ENCODE results near the gene NUP58. TPM values are rescaled to one million over a fixed set of nuclear protein-coding genes. Genes with fewer than 3 reads are reported as not detected.

The NUP58 gene
- total and polyA plus RNA-seq, 10 of the 15 experiments (the other 5 are each of a cell fraction or from before 2014, with no cell fraction given), result 12.1 to 78.0 (median 48.9) TPM

- H3K79me2 ChIP-seq (ENCODE audit: control insufficient read depth, insufficient read depth, low read length), result no peaks in the 10 kb centered on the region
- H3K9me3 ChIP-seq (replicated peaks; ENCODE audit: control insufficient read depth, insufficient read depth, low read length), result no peaks in the 10 kb centered on the region
- no peak overlapping the region for H3K4me3 ChIP-seq
- POLR2A ChIA-PET, result interaction anchor here (0.6 kb wide), 1 partner anchor 295 kb away, joined by 3 read pairs; no protein-coding TSS in a partner anchor
- H4K20me1 ChIP-seq (ENCODE audit: control insufficient read depth, insufficient read depth), result no peaks in the 10 kb centered on the region
- CTCF ChIA-PET, result no interaction called here
- no peak for ATAC-seq
- intact Hi-C loops (cut with micrococcal nuclease; ENCODE audit: unreplicated experiment) (no loop called here), in situ Hi-C loops (cut with MboI) (no loop called here)
- DNase-seq (ENCODE audit: low read depth, low spot score), result no peak
- no peak overlapping the region for H3K4me2 ChIP-seq (ENCODE audit: control insufficient read depth, insufficient read depth)
- RAD21 ChIA-PET (ENCODE audit: unreplicated experiment), result no interaction called here
- no peak overlapping the region for H3K9ac ChIP-seq (ENCODE audit: control insufficient read depth, insufficient read depth, low read length)
- FAIRE-seq, result no peak
- H3K27ac ChIP-seq (ENCODE audit: control insufficient read depth, insufficient read depth), result no peak overlapping the region
- no peaks in the 10 kb centered on the region for H3K4me1 ChIP-seq (ENCODE audit: control insufficient read depth, insufficient read depth, low read length)
- H3K36me3 ChIP-seq (ENCODE audit: control insufficient read depth in 2 of 2, insufficient read depth in 2 of 2, low read length in 1 of 2), result no peaks in the 10 kb centered on the region
- WGBS (ENCODE audit: insufficient coverage, insufficient replicate concordance, low lambda C conversion rate, missing lambda C conversion rate), result 55% methylated on average over 4 of the region's 4 CpGs
- SMC1A ChIA-PET (ENCODE audit: uncharacterized antibody, unreplicated experiment), result no interaction called here
- no peak overlapping the region for H2AFZ ChIP-seq (ENCODE audit: control insufficient read depth, low read depth, low read length)
- H3K27me3 ChIP-seq (replicated peaks in 1 of 2; ENCODE audit: control insufficient read depth in 2 of 2, insufficient read depth in 2 of 2, low read length in 1 of 2), result peaks cover 0 to 2% of the 10 kb centered on the region in 2 experiments; a peak in 1 of 4 replicates
- BruUV-seq (replicated peaks), result no TSS peak
- TF ChIP-seq, protein P1, sequence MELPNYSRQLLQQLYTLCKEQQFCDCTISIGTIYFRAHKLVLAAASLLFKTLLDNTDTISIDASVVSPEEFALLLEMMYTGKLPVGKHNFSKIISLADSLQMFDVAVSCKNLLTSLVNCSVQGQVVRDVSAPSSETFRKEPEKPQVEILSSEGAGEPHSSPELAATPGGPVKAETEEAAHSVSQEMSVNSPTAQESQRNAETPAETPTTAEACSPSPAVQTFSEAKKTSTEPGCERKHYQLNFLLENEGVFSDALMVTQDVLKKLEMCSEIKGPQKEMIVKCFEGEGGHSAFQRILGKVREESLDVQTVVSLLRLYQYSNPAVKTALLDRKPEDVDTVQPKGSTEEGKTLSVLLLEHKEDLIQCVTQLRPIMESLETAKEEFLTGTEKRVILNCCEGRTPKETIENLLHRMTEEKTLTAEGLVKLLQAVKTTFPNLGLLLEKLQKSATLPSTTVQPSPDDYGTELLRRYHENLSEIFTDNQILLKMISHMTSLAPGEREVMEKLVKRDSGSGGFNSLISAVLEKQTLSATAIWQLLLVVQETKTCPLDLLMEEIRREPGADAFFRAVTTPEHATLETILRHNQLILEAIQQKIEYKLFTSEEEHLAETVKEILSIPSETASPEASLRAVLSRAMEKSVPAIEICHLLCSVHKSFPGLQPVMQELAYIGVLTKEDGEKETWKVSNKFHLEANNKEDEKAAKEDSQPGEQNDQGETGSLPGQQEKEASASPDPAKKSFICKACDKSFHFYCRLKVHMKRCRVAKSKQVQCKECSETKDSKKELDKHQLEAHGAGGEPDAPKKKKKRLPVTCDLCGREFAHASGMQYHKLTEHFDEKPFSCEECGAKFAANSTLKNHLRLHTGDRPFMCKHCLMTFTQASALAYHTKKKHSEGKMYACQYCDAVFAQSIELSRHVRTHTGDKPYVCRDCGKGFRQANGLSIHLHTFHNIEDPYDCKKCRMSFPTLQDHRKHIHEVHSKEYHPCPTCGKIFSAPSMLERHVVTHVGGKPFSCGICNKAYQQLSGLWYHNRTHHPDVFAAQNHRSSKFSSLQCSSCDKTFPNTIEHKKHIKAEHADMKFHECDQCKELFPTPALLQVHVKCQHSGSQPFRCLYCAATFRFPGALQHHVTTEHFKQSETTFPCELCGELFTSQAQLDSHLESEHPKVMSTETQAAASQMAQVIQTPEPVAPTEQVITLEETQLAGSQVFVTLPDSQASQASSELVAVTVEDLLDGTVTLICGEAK (IDR thresholded peaks at IDR 0.05; ENCODE audit: borderline replicate concordance), result no peak
- TF ChIP-seq POLR2A (IDR thresholded peaks at IDR 0.05; ENCODE audit: low read depth, low read length) (no peak), ZBED1 (IDR thresholded peaks at IDR 0.05; ENCODE audit: borderline replicate concordance) (no peak), STAT3 (IDR thresholded peaks at IDR 0.05; ENCODE audit: low read depth, low read length) (no peak), NFXL1 (IDR thresholded peaks at IDR 0.05; ENCODE audit: borderline replicate concordance) (no peak), EZH2 (IDR thresholded peaks at IDR 0.05; ENCODE audit: borderline replicate concordance, control insufficient read depth, low read depth, low read length) (no peak)
Measured at GRCh38 chr13:25380082-25380481, 78.7 kb downstream of the NUP58 start.

All from GM12878 (cell line).